ENCODE measurements around the gene AKR1C2.
"Not testable (repeated sequence)": the region's sequence is repeated elsewhere in the genome, so short reads cannot be mapped to it uniquely, and the experiment has no call there.

Gene AKR1C2

GRCh38 chr10:5003127-5004029, at the start of gene AKR1C2:
TSS of gene AKR1C2 (minus strand) at chr10:5003857. CDS start at chr10:5003835, 22 bp downstream.
- DNase-seq, result not testable (repeated sequence)

DNA sequence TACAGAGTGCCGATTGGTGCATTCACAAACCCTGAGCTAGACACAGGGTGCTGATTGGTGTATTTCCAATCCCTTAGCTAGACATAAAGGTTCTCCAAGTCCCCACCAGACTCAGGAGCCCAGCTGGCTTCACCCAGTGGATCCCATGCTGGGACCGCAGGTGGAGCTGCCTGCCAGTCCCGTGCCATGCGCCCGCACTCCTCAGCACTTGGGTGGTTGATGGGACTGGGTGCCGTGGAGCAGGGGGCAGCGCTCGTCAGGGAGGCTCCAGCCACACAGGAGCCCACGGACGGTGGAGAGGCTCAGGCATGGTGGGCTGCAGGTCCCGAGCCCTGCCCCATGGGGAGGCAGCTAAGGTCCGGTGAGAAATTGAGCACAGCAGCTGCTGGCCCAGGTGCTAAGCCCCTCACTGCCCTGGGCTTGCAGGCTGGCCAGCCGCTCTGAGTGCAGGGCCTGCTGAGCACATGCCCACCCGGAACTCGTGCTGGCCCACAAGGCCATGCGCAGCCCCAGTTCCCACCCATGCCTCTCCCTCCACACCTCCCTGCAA, 49.4 kb upstream of the AKR1C2 start:
- not testable (repeated sequence) for DNase-seq

DNA sequence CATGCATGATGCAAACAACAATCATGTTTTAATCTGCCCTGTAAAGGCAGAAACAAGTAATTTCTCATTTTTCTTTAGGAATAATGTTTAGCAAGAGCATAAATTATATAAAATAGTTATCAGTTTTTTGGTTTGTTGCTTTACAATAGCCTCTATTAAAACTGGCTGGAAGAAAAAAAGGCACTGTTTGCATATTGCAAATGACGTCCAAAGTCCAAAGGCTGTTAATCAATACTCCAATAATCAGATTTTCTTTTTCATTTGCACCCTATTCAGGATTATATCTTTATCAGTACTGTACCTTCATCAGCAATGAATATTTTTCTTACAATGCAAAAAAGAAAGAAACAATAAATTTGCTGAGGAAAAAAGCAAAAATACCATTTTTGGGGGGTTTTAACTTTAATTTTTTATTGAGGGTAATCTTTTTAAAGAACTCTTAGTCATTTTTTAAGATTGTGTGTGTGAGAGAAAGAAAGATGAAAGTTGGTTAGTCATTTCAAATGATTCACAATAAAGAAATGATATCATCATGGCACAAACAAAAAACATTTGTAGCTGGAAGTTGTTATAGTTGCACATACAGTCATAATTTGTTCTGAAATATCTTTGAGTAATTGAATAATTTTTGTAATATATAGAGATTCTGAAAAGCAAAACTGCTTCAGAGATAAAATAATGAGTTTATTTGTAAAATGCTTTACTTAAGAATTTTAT, 44.4 kb upstream of the AKR1C2 start:
- DNase-seq, result no peak

DNA sequence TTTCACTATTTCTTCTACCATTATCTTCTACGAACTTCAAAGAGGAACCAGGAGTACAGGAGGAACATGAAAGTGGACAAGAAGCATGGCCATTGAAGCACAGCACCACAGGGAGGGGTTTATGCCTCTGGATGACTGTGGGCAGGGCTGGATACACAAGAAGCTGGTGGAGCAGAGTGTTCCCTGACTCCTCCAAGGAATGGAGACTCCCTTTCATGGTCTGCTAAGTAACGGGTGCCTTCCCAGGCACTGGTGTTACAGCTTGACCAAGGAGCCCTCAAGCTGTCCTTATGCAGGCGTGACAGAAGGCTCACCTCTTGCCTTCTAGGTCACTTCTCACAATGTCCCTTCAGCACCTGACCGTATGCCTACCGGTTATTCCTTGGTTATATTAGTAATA, 43.4 kb upstream of the AKR1C2 start:
- not testable (repeated sequence) for DNase-seq

- no peak for DNase-seq
These were observed 42.8 kb upstream of the AKR1C2 start for GRCh38 chr10:5046410-5046809.

GRCh38 chr10:5045095-5045494, 41.4 kb upstream of the AKR1C2 start:
- no peak for DNase-seq

DNA sequence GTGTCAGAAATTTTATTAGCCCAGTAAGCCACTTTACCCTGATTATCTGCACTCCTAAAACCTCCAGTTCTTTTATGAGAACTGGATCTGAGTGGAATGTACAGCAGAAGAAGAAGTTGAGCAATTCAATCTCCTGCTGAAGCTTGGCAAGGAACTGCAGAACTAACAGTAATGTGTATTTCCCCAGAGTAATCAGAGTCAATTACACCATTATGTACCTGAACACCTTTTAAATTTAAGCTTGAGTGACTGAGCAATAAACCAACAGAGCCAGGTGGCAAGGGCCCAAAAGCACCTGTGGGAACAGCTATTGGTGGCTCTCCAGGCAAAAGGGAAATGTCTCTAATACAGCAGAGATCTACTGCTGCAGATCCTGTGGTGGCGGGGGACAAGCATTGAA, 40.1 kb upstream of the AKR1C2 start:
- no peak for DNase-seq

- no peak for DNase-seq
These were observed 39.3 kb upstream of the AKR1C2 start for GRCh38 chr10:5042922-5043321.

DNA sequence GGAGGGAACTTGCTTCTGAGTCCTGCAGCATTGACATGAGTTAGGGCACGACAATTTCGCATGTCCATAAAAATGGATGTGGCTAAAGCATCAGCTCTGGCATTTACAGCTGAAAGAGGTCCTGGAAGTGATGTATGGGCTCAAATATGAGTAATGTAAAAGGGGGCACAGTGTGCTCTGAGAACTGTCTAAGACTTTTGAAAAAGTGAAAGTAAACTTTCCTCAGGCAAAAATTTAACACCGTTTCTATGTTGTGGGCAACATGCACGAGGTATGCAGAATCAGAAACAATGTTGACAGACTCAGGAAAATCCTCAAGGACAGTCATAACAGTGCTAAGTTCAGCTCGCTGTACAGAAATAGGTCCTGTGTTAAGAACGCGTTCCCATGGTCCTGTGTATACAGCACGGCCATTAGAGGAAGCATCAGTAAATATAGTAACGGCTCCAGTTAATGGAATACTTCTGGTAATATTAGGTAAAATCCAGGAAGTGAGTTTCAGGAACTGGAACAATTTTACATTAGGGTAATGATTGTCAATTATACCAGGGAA, 37.9 kb upstream of the AKR1C2 start:
- DNase-seq, result no peak

GRCh38 chr10:5040781-5041470, 37.3 kb upstream of the AKR1C2 start:
- DNase-seq, result no peak

DNA sequence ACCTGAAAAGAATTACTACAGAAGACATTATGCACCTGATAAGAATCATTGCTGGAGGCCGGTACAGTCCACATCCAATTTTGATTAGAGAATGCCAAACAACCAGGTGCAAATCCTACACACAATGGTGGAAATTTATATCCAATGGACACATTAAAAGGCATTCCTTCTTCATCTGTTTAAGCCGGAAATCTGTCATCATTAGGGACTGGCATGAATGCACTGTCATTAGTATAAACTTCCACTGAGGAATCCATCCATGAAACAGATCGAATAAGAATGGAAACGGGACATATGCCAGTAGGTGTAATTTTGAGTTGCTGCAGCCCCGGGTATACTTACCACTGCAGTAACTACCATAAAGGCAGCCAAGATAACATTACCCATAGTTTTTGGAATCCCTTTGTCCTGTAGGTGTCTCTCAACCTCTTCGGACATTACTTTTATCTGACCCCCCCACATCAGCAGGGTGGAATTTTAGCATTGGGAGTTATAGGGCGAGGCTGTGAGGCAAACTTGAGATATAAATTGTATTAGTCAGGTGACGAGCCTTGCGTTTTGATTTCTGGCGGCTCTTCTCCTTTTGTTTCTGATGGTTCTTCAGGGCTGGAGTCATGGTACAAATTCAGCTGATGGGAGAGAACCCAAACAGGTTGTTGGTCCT, 36.5 kb upstream of the AKR1C2 start:
- DNase-seq, result no peak

GRCh38 chr10:5038733-5039132, 35.1 kb upstream of the AKR1C2 start:
- DNase-seq, result no peak

DNA sequence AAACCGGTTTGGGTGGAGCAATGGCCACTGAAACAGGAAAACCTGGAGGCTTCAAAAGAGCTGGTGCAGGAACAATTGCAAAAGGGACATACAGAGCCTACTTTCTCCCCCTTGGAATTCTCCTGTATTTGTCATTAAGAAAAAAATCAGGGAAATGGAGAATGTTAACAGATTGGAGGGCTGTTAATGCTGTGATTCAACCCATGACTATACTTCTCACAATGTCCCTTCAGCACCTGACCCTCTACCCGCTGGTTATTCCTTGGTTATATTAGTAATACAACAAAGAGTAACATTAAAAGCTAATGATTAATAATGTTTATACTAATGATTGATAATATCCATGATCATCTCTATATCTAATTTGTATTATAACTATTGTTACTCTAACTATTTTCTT, 34.4 kb upstream of the AKR1C2 start:
- no peak for DNase-seq

DNA sequence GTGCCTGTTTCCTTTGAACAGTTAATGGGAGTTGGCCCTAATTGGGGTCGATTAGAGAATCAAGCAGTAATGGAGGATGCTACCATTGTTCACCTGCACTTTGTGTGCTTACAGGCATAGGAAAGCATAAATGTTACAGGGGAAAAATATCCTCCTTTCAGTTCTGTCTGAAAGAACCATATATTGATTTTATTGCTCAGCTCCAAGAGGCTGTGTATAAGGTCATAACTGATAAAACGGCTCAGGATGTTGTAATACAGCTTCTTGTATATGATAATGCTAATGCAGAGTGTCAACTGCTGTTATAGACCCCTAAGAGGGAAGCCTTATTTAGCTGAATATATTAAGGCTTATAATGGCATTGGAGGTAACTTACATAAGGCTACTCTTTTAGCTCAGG, 32.9 kb upstream of the AKR1C2 start:
- no peak for DNase-seq

GRCh38 chr10:5035356-5035755, 31.7 kb upstream of the AKR1C2 start:
- DNase-seq, result no peak

DNA sequence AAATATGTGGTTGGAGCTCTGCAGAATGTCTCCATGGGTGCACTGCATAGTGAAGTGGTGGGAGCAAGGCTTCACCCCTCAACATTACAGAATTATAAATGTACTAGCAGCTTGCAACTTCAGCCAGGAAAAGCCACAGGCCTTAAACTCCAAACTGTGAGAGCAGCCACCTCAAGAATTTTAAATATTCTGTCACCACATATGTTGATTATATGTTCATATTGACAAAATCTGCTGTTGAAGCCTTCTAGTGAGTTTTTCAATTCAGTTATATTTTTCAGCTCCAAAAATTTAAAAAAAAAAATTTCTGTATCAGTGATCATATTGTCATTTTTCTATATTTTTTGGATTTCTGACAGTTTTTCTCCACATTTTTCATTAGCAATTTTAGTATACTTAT, 30.9 kb upstream of the AKR1C2 start:
- no peak for DNase-seq

DNA sequence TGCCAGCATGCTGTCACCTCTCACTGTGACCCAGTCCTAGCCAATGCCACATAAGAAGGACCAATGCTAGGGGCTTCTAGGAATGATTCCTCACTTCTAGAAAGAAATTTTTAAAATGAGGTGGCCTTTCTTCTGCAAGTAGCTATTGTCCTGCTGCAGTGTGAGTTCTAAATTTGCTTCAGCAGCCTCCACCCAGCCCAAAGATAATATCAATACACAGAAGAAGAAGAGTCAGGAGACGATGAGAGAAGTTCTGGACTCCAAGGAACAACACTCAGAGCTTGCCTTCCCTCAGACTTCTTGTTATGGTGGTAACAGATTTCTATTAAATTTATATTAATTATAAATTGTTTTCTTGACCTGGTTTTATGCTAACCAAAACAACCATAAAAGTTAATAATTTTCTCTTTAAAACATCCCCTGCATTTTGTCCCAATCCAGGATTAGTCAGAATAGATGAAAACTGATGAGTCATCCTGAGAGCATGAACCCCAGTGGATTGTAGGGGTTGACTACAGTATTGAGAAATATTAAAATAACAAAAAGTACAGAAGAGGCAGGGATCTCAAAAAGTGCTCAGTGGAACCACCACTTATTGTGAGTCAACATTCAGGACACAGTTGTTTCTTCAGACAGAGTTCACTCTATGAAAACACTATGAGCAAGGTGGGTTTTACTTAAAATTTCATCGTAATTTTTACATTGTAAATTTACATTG, 29.6 kb upstream of the AKR1C2 start:
- no peak for DNase-seq

GRCh38 chr10:5032444-5032843, 28.8 kb upstream of the AKR1C2 start:
- DNase-seq, result not testable (repeated sequence)

DNA sequence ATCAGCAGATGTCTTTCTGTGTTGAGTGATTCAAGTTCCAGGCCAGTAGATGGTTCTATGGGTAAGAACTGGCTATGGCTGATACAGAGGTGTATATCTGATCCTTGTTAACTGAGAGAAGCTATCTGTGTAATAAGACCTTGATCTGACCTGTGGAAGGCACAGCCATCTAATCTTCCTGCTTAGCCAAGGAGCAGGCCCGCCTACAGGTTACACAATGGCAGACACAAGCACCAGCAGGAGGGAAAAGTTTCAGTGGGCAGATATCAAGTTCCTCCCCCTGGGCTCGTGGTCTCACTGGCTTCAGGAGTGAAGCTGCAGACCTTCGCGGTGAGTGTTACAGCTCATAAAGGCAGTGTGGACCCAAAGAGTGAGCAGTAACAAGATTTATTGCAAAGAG, 27.9 kb upstream of the AKR1C2 start:
- DNase-seq, result not testable (repeated sequence)

GRCh38 chr10:5030989-5031388, 27.3 kb upstream of the AKR1C2 start:
- DNase-seq, result no peak

- not testable (repeated sequence) for DNase-seq
These were observed 21.8 kb upstream of the AKR1C2 start for GRCh38 chr10:5025461-5025881.
